GM21447 (cell line): ENCODE results near the gene CASP3.
A peak's percentile ranks its signal among the peaks of the same experiment; 100 is the strongest.
"Not testable (repeated sequence)": the region's sequence is repeated elsewhere in the genome, so short reads cannot be mapped to it uniquely, and the experiment has no call there.

ENCODE experiments used
- ATAC-seq: cut with Tn5 transposase; IDR thresholded peaks from one replicate; pipeline ENCODE4 v1.9.1; 2021; ENCODE audit not compliant: unreplicated experiment

The CASP3 gene

DNA sequence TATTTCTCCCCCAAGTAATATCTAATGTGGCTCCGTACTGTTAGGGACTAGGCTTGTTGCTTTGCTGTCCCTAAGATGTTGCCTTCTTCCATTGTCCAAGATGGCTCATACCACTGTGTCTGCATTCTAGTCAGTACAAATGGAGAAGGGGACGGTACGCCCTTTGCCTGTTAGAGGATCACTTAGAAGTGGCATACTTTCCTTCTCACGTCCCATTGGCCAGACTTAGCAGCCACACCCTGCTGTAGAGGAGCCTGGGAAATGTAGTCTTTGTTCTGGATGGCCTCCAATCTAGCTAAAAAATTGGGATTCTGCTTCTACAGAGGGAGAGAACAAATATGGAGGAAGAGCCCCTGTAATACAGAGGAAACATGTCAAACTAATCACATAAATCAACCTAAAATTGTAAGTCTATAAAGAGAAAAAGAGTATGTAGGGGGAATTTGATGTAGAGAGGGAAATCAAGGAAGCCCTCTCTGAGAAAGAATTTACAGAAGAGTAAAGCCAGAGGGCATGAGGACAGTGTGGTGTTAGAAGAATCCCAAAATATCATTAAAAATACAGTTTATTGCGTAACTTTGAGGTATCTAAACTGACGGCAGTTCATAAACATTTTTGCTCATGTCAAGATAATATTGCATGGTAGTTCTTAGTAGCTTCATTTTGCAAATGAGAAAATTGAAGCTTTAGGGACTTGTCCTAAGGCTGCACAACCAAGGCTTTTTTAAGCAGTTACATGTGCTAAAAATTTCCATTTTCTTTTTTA lies 15.4 kb upstream of the CASP3 start:
- no peak for ATAC-seq

GRCh38 chr4:184662236-184662635 lies 13.0 kb upstream of the CASP3 start:
- no peak for ATAC-seq

DNA sequence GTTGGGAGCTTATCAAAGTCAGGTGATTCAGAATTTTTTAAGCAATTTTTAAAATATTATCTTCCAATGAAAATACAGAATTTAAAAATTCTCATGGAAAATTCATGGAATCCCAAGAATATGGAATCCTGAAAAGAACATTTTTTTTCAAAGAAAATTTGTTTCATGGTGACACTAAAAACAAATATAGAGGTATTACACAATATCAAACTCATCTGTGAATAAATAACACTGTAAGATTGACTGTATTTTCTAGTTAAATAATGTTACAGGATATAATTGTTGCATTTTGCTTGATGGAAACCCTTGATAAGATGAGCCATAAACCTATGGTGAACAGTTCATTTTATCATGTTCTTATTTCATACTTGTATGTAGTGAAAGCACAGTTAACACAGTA lies 11.7 kb upstream of the CASP3 start:
- ATAC-seq: no peak

GRCh38 chr4:184657820-184658219 lies 8.6 kb upstream of the CASP3 start:
- ATAC-seq: not testable (repeated sequence)

GRCh38 chr4:184657144-184657543 lies 7.9 kb upstream of the CASP3 start:
- ATAC-seq: no peak

DNA sequence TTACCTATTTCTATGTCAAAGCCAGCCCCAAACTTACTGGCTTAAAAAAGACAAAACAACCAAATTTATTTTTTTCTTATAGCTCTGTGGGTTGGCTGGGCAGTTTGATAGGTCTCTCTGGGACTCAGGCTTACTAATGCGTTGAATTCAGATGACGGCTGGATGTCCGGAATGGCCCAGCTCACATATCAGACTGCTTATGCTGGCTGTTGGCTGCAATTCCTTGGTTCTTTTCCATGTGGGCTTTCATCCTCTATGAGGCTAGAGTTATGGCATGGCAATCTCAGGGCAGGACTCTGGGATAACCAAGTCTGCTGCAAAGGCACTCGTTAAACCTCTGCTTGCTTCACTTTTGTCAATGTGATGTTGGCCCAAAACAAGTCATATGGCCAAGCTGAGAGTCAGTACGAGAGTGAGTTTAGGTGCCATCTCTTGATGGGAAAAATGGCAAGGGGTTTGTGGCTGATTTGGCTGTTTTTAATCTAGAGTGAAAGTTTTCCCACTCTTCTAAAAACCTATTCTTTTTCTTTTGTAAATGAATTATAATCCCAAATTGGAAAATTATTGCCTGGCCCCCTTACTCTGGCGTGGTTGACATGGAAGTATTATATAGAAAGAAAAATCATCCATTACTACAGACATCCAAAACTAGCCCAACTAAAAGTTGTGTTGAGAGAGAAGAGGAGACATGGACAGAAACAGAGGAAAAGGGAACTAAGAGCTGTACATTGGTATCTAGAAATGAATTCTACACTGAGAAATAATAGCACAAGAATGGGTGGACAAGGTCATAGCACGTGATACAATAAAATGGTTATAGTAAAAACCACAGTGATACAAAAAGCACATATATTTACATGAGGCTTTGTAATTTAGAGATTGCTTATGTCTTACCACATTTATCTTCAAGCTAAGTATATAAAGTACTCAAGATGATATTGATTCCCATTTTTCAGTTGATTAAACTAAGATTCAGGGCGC lies 6.9 kb upstream of the CASP3 start:
- ATAC-seq: no peak

DNA sequence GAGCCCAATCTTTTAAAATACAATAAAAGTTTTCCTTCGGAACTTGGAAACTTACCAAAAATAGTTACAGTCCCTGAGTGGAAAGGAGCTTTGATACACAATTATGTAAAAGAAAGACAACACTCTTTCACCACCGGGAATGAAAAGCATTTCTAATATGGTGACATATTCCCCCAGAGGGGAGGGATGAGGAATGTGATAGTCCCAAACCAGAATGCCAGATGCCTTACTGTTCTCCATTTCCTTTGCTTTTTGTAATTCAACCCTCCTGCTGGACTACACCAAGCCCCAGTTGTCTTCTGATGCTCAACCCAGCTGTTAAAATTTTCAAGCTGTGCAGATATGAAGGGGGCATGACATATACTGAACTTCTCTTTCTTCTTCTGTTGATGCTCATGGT lies 4.4 kb upstream of the CASP3 start:
- ATAC-seq: no peak

GRCh38 chr4:184652681-184653080 lies 3.4 kb upstream of the CASP3 start:
- ATAC-seq: not testable (repeated sequence)

DNA sequence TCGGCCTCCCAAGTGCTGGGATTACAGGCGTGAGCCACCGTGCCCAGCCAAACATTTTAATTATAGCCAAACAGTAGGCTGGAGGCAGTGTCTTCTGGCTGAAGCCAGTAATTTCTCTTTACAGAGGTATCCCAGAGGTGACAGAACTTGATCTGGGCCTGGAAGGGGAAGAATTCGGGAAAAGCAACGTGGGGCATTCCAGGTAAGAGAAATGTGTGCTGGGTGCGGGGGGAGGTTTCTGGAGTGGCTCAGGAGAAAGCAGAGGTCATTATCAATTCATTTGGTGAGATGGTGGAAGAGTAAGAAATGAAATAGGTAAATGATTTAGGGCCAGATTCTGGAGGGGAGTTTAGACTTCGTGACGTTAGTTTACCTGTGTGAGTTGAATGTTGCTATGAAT lies 2.7 kb upstream of the CASP3 start:
- no peak for ATAC-seq

DNA sequence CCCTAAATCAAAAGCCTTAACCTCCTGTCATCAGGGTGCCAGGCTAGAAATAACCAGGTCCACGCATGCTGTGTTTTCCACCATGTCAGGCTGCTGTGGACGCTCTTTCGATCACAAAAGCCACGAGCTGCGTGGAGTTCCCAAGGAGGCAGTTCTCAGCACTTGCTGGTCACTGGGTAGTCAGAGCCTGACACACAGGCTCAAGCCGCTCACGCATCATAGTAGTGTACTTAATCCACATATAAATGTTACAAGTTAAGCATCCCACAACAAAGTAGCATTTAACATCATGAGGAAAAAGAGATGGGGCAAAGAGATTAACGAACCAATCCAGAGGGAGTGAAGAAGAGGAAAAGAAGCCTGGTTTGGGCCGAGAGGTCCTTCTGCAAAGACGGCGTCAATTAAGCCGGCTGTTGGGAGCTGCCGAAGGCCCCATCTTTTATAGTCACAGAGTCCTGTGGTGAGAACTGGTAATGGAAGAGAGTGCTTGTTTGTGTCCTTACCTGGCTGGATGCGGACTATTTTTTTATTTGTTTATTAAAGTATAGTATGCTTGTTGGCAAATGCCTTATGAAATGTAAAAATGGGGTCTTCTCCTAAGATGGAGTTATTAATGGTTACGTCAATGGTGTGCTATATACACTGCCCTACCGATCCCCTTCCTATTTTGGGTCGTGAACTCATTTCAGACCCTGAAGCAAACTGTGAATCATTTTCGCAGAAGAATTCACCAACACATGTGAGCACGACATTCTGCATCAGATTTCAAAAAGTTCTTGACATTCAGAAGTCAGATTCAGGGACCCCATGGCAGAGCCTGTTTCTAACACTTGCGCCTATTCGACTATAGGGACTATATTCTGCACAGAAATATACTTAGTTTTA lies 966 bp upstream of the CASP3 start:
- ATAC-seq: peak; percentile 13

DNA sequence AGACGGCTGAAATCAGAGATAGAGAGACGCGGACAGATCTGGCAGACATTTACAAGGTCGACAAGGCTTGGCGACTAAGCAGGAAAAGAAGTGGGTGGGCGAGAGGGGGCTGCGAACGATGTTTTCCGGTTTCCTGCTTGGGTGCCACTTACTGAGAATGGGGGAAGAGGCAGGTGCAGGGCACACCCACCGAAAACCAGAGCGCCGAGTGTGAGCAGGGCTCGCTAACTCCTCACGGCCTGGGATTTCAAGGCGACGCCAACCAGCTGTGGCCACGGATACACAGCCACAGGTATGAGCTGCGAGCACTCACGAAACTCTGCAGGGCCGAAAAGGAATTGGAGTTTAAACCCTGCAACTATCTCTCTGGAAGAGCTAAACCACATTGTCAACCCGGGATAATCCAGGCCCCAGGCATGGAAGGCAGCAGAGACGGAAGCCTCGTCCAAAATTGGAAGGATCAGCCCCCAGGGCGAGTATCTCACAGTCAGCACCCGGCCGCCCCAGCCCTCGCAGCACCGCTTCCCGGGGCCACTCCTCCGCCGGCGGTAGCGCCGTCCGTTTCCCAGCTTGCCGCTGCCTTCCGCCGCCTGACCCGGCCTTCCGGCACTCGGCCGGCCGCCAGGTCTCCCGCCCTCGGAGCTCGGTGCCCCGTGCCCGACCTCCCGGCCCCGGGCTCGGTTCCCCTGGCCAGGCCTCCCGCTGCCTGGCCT lies 778 bp downstream of the CASP3 start:
- ATAC-seq: peak; percentile 35

GRCh38 chr4:184648054-184648312 lies 1.3 kb downstream of the CASP3 start:
- no peak for ATAC-seq

GRCh38 chr4:184647266-184648053 lies 1.8 kb downstream of the CASP3 start:
- ATAC-seq: no peak

DNA sequence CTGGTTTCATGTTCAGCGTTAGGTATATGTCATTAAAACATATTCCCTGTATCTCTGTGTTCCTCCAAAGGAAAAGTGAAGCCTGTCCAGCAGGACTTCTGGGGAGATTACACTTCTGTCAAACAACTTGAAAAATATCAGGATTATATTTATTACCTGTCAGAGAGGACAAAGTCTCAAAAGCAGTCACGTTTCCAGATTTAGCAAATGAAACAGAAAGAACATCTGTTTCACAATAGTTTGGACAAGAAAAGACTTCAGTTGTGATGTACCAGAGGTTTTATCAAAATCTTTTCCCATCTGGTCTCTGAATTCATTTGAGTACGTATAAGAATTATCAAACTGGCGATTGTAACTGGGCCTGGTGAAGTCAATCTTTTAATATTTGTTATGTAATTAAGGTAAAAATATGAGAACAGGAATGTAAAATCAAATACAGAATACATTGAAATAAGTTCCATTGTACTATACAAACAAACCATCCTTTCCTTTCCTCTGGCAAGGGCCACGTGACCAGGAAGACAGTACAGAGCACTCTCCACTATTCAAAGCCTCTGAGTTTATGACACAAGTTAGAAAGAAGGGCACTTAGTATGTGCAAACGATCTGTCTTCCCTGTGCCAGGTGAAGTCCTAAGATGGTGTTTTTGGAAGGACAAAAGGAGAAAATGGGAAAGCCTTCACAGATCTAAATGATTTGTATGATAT lies 3.2 kb downstream of the CASP3 start:
- no peak for ATAC-seq

GRCh38 chr4:184644553-184645307 lies 4.5 kb downstream of the CASP3 start:
- ATAC-seq: no peak

- ATAC-seq: no peak
Observed at GRCh38 chr4:184643731-184644130, 5.5 kb downstream of the CASP3 start.

- no peak for ATAC-seq
Observed at GRCh38 chr4:184641451-184641850, 7.8 kb downstream of the CASP3 start.

GRCh38 chr4:184641022-184641421 lies 8.2 kb downstream of the CASP3 start:
- peak; percentile 70 for ATAC-seq

DNA sequence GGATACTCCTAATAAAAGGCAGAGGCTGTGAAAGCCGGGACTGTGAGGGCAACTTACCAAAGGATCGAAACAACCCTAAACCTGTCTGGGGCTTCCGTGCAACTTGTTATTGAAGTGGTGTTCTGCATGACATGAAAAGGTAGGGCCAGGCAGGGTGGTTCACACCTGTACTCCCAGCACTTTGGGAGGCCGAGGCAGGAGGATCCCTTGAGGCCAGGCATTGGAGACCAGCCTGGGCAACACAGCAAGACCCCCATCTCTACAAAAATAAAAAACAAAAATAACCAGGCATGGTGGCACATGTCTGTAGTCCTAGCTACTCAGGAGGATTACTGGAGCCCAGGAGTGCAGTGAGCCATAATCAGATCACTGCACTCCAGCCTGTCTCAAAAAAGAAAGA lies 12.3 kb downstream of the CASP3 start:
- ATAC-seq: no peak
